Endothelial cell of umbilical vein (primary cell): ENCODE data around the gene DUSP11. TPM values are rescaled to one million over a fixed set of nuclear protein-coding genes. Genes with fewer than 3 reads are reported as not detected.

Experiments
- BruUV-seq: library from RNA; stranded (reverse); fragments of 400-500 nt; replicated peaks from 2 replicates; lab custom pipeline; 2021; lab: Mats Ljungman, UMichigan
- CTCF ChIA-PET: fragments of 300-600, 350-600 bp; sonication (Branson Sonifier 250); formaldehyde crosslinking; loops from one replicate; lab custom pipeline; 2021; ENCODE audit warnings: antibody characterized with exemption, inconsistent platforms; lab: Charles Lee
- POLR2A ChIA-PET: fragments of 300-600, 350-600 bp; sonication (Branson Sonifier 250); formaldehyde crosslinking; loops from one replicate; lab custom pipeline; 2021; ENCODE audit warnings: antibody characterized with exemption, inconsistent platforms; lab: Charles Lee
- DNase-seq: peaks from one replicate; pipeline ENCODE4 v3.0.0-alpha.2; 2011; ENCODE audit warnings: low read depth, low spot score
- FAIRE-seq: peaks from 2 replicates; lab custom pipeline; 2011; peaks lifted over from hg19 to GRCh38; lab: Jason Lieb, UNC
- H2AFZ ChIP-seq: 2 replicates; pipeline ENCODE4 v1.6.0; 2012; ENCODE audit warnings: low read depth, low read length, control low read depth, inconsistent platforms
- H3K27ac ChIP-seq: 2 replicates; pipeline ENCODE4 v1.5.1; 2011; ENCODE audit warnings: low read depth, mild to moderate bottlenecking, control low read depth, low read length, moderate library complexity; ENCODE audit not compliant: insufficient read depth
- H3K27me3 ChIP-seq, 2 experiments: 2 replicates each; pipeline versions ENCODE4 v1.6.0 to v1.6.1; 2011; ENCODE audit warnings: low read length in 2 of 2, mixed read lengths in 1 of 2; ENCODE audit not compliant: control insufficient read depth in 2 of 2, insufficient read depth in 2 of 2
- H3K36me3 ChIP-seq, 2 experiments: 2 replicates in 1 of 2; 3 replicates in 1 of 2; pipeline ENCODE4 v1.5.1; 2011; ENCODE audit warnings: low read length in 2 of 2, mild to moderate bottlenecking in 1 of 2, moderate library complexity in 1 of 2; ENCODE audit not compliant: control insufficient read depth in 2 of 2, insufficient read depth in 2 of 2; ENCODE audit errors: extremely low read depth in 1 of 2
- H3K4me1 ChIP-seq: 3 replicates; pipeline ENCODE4 v1.5.1; 2011; ENCODE audit warnings: mild to moderate bottlenecking, low read length; ENCODE audit not compliant: control insufficient read depth, insufficient read depth; ENCODE audit errors: extremely low read depth
- H3K4me2 ChIP-seq: 2 replicates; pipeline ENCODE4 v1.6.1; 2011; ENCODE audit warnings: low read length, control low read depth, mixed read lengths; ENCODE audit not compliant: insufficient read depth
- H3K4me3 ChIP-seq, 3 experiments: fragments of 200-600 bp in 1 of 3; sonication (generic), shearing (Covaris generic) in 1 of 3; replicated peaks in 1 of 3; 2 replicates each; pipeline ENCODE4 v1.5.1; 2011 to 2016; ENCODE audit warnings: control low read depth in 3 of 3, low read length in 3 of 3, mild to moderate bottlenecking in 2 of 3, inconsistent platforms in 1 of 3, low read depth in 1 of 3, moderate library complexity in 1 of 3; ENCODE audit not compliant: insufficient read depth in 1 of 3
- H3K79me2 ChIP-seq: 2 replicates; pipeline ENCODE4 v1.6.0; 2012; ENCODE audit warnings: low read length, inconsistent platforms; ENCODE audit not compliant: control insufficient read depth, insufficient read depth
- H3K9ac ChIP-seq: replicated peaks from 2 replicates; pipeline ENCODE3; 2011; ENCODE audit warnings: low read length, control low read depth; ENCODE audit not compliant: insufficient read depth; ENCODE audit errors: extremely low read depth
- H3K9me1 ChIP-seq: replicated peaks from 3 replicates; pipeline ENCODE4 v1.6.0; 2011; ENCODE audit warnings: mild to moderate bottlenecking, low read length; ENCODE audit not compliant: control insufficient read depth, insufficient read depth; ENCODE audit errors: extremely low read depth
- H3K9me3 ChIP-seq: replicated peaks from 2 replicates; pipeline ENCODE4 v1.5.1; 2012; ENCODE audit warnings: low read length, inconsistent platforms; ENCODE audit not compliant: control insufficient read depth, insufficient read depth
- H4K20me1 ChIP-seq: replicated peaks from 2 replicates; pipeline ENCODE3; 2011; ENCODE audit warnings: mild to moderate bottlenecking, low read length; ENCODE audit not compliant: control insufficient read depth, insufficient read depth; ENCODE audit errors: extremely low read depth
- EZH2 ChIP-seq: IDR thresholded peaks from 2 replicates; pipeline ENCODE4 v1.6.1; 2012; ENCODE audit warnings: borderline replicate concordance, low read depth, mild to moderate bottlenecking, moderate library complexity, low read length, inconsistent platforms; ENCODE audit not compliant: severe bottlenecking
- FOS ChIP-seq: IDR thresholded peaks from 2 replicates; pipeline ENCODE4 v1.6.1; 2011; ENCODE audit warnings: mild to moderate bottlenecking, low read length, moderate library complexity, borderline replicate concordance; ENCODE audit not compliant: insufficient read depth
- GATA2 ChIP-seq: IDR thresholded peaks from 2 replicates; pipeline ENCODE4 v1.7.0; 2011; ENCODE audit warnings: low read depth, mild to moderate bottlenecking, moderate library complexity, mixed read lengths, low read length; ENCODE audit not compliant: insufficient read length, insufficient read depth
- JUN ChIP-seq: IDR thresholded peaks from 2 replicates; pipeline ENCODE4 v1.6.1; 2011; ENCODE audit warnings: borderline replicate concordance, low read depth; ENCODE audit not compliant: insufficient read length, insufficient read depth
- MYC ChIP-seq: IDR thresholded peaks from one replicate; pipeline ENCODE4 v1.6.1; 2011; ENCODE audit warnings: mild to moderate bottlenecking, low read depth, low read length
- POLR2A ChIP-seq: IDR thresholded peaks from 2 replicates; pipeline ENCODE4 v1.6.1; 2012; ENCODE audit warnings: low read depth, mild to moderate bottlenecking, control low read depth, low read length
- POLR2AphosphoS5 ChIP-seq: IDR thresholded peaks from 2 replicates; pipeline ENCODE4 v1.6.1; 2012; ENCODE audit warnings: low read depth, mild to moderate bottlenecking, control low read depth, low read length, moderate library complexity; ENCODE audit not compliant: insufficient read depth
- dilution Hi-C: fragments of 300-500 bp; cut with MboI; formaldehyde crosslinking; loops from one replicate; pipeline ENCODE4 v1.15.0; 2019; ENCODE audit warnings: low sequenced_read_pairs; ENCODE audit not compliant: extremely low pct_ligation_motif_present
- intact Hi-C: fragments of 100-400 bp; cut with micrococcal nuclease; formaldehyde crosslinking; loops from one replicate; pipeline ENCODE4 v1.10.0; 2022
- polyA plus RNA-seq, 4 experiments: library from polyadenylated mRNA; depleted of rRNA in 3 of 4; stranded (reverse) in 3 of 4; unstranded in 1 of 4; fragments of >200 nt; gene quantifications; 2 replicates each; pipeline versions ENCODE4 v1.2.1 to v1.2.3, GENCODE V29; 2011 to 2012; ENCODE audit warnings: missing spikeins in 1 of 4
- total RNA-seq: library from RNA; stranded (reverse); gene quantifications from 2 replicates; pipeline ENCODE4 v1.2.3, GENCODE V29; 2021
- TF ChIP-seq, protein P1 (sequence below), 2 donors: IDR thresholded peaks; 1 replicate in 1 of 2; 2 replicates in 1 of 2; pipeline ENCODE4 v1.5.1; 2011; ENCODE audit warnings: low read length in 2 of 2, mild to moderate bottlenecking in 2 of 2, moderate library complexity in 2 of 2, control low read depth in 1 of 2, inconsistent platforms in 1 of 2, low read depth in 1 of 2; ENCODE audit not compliant: insufficient read depth in 1 of 2; ENCODE audit errors: extremely low read depth in 1 of 2
- TF ChIP-seq, protein P2 (sequence below): IDR thresholded peaks from 2 replicates; pipeline ENCODE4 v1.6.1; 2011; ENCODE audit not compliant: insufficient read depth, insufficient read length

The DUSP11 gene
- total and polyA plus RNA-seq, 2 donors (not counting 3 experiments of a cell fraction or from before 2014, with no cell fraction given): 18.6 to 27.0 TPM

DNA sequence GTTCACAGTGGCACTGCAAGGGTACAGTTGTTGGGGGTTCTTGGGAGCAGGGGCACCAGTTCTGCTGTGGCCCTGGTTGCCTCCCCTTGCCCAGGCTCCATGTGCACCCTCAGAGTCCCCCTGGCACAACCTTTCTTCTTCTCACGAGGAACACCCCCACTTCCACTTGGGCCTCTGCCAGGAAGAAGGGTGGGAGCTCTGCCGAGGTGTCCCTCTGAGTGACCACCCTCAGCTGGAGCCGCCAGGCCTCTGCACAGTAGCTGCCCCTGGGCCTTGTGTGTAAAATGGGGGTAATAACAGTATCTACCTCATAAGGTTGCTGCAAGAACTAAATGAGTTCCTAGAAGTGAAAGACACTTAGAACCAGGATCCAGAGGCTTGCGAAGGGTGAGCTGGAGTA, 51.2 kb downstream of the DUSP11 start:
- ChIA-PET POLR2A (no interaction called here), CTCF (no interaction called here)
- Histone ChIP-seq H3K9ac (no peak overlapping the region), H4K20me1 (no peaks in the 10 kb centered on the region), H3K79me2 (no peaks in the 10 kb centered on the region), H3K36me3 (peaks cover 10 to 15% of the 10 kb centered on the region in 2 experiments), H2AFZ (no peak overlapping the region), H3K9me1 (no peaks in the 10 kb centered on the region), H3K27ac (no peak overlapping the region), H3K27me3 (no peaks in the 10 kb centered on the region), H3K4me2 (no peak overlapping the region), H3K9me3 (no peaks in the 10 kb centered on the region), H3K4me3 (no peak overlapping the region), H3K4me1 (no peaks in the 10 kb centered on the region)
- intact Hi-C loops: no loop called here
- dilution Hi-C loops: no loop called here
- no peak for DNase-seq
- TF ChIP-seq POLR2A: no peak
- TF ChIP-seq, protein P1, sequence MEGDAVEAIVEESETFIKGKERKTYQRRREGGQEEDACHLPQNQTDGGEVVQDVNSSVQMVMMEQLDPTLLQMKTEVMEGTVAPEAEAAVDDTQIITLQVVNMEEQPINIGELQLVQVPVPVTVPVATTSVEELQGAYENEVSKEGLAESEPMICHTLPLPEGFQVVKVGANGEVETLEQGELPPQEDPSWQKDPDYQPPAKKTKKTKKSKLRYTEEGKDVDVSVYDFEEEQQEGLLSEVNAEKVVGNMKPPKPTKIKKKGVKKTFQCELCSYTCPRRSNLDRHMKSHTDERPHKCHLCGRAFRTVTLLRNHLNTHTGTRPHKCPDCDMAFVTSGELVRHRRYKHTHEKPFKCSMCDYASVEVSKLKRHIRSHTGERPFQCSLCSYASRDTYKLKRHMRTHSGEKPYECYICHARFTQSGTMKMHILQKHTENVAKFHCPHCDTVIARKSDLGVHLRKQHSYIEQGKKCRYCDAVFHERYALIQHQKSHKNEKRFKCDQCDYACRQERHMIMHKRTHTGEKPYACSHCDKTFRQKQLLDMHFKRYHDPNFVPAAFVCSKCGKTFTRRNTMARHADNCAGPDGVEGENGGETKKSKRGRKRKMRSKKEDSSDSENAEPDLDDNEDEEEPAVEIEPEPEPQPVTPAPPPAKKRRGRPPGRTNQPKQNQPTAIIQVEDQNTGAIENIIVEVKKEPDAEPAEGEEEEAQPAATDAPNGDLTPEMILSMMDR (IDR thresholded peaks at IDR 0.05; ENCODE audit: extremely low read depth in 1 of 2, insufficient read depth in 1 of 2, low read depth in 1 of 2, low read length in 2 of 2): no peak
- TF ChIP-seq MYC: no peak
- TF ChIP-seq, protein P2, sequence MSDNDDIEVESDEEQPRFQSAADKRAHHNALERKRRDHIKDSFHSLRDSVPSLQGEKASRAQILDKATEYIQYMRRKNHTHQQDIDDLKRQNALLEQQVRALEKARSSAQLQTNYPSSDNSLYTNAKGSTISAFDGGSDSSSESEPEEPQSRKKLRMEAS: no peak
- no peak for TF ChIP-seq EZH2
- TF ChIP-seq FOS: no peak
- no peak for TF ChIP-seq POLR2AphosphoS5
- no peak for TF ChIP-seq GATA2
- TF ChIP-seq JUN: no peak
- no peak for FAIRE-seq
- BruUV-seq: no TSS peak
